GM12891 (cell line): ENCODE results near the gene ZNF273.

ENCODE experiments used
- DNase-seq: peaks from one replicate; pipeline ENCODE4 v3.0.0; 2011; ENCODE audit warnings: low spot score; ENCODE audit not compliant: insufficient read length
- FAIRE-seq: peaks from 2 replicates; lab custom pipeline; 2011; peaks lifted over from hg19 to GRCh38; lab: Jason Lieb, UNC
- PAX5 ChIP-seq: IDR thresholded peaks from 2 replicates; pipeline ENCODE4 v1.6.1; 2011; ENCODE audit warnings: low read length, moderate library complexity, mild to moderate bottlenecking; ENCODE audit not compliant: insufficient read depth, severe bottlenecking
- POLR2A ChIP-seq: IDR thresholded peaks from 2 replicates; pipeline ENCODE4 v1.6.1; 2011; ENCODE audit warnings: low read depth, low read length, control low read depth
- POLR2AphosphoS5 ChIP-seq: IDR thresholded peaks from 2 replicates; pipeline ENCODE4 v1.6.1; 2011; ENCODE audit warnings: low read depth, low read length, control low read depth
- POU2F2 ChIP-seq: IDR thresholded peaks from 2 replicates; pipeline ENCODE4 v1.6.1; 2011; ENCODE audit warnings: low read depth, mild to moderate bottlenecking, control low read depth, low read length, moderate library complexity
- SPI1 ChIP-seq: IDR thresholded peaks from 2 replicates; pipeline ENCODE4 v1.6.1; 2011; ENCODE audit warnings: low read depth, low read length, control low read depth
- TAF1 ChIP-seq: IDR thresholded peaks from 2 replicates; pipeline ENCODE4 v1.6.1; 2011; ENCODE audit warnings: low read depth, low read length, control low read depth

ZNF273 gene

DNA sequence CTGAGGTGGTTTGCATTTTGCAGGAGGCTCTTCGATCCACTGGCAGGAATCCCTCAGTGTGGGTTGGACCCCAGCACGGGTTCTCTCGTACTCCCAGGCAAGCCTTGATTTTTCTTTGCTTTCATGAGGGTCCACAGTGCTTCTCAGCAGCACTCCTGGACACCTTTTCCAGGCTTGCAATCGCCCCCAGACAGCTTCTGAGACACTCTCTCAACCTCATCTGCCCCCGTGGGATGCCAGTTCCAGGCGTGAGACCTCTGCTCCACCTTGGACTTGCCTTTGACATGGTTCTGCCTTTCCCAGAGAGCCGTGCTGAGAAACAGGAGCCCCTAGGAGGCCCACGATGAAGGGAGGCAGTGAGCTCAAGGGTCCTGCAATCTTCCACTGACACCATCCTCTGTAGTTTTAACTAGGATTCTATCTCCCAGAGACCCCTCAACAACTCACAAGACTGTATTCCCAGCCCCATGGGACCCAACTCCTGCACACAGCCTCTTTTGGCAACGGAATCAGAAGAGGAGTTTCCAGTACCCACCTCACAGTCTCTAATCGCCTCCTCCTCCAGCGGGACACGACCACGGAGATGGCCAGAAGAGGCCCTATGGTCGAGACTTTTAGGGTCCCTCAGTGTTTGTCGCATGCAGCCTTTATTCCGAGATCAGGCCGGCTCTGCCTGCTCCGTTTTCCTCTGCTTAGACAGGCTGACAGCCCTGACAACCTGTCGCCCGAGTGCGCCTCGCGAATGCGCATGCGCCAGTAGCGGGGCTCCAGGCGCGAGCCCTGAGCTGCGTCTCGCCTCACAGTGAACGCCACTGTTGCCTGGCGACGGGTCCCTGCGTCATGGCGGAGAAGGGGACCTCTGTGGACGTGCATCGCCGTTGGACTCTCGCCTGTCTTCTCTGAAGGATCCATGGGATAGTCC is 26.0 kb upstream of the ZNF273 start:
- FAIRE-seq (no peak), DNase-seq (no peak)
- TF ChIP-seq POLR2AphosphoS5 = no peak
- no peak for TF ChIP-seq TAF1
- TF ChIP-seq SPI1 = no peak
- TF ChIP-seq PAX5 = no peak
- TF ChIP-seq POU2F2 = no peak
- TF ChIP-seq POLR2A = no peak

DNA sequence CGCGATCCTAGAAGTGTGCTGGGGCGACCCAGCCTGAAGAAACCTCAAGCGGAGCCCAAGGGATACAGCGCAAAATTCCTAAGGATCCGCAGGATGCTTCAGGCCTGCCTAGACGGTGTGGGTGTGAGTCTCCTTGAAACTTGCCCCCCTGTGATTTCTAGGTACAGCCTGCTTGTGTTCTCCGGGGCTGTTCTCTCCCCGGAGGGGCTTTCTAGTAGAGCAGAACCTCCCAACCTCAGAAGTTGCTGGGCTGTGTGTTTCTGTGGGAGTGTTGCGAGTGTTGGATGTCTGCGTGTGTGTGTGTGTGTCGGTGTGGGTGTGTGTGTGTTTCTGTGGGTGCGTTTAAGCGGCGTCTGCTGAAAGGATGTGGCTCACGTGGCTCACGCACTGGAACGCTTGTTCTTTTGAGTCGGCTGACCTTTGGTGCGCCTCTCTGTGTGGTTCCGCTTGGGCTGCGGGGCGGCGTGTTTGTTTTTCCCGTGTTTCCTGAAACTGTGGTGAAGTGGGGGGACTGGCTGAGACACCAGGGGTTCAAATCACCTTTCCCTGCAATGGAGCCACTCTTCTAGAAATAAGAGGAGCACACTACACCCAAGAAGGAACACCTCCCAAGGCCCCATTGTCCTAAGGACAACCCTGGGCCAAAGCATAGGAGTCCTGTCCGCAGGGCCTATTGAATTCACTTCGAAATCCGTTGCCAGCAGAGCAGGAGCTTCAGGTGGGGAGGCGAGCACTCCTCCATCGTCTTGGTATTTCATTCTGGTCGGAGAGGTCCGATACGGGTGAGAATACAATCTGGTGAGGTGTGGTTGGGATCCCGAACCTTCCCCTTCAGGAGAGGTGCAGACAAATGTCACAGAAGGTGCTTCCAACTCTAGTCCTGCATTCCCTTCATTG is 25.1 kb upstream of the ZNF273 start:
- TF ChIP-seq PAX5 = no peak
- no peak for TF ChIP-seq POLR2A
- TF ChIP-seq TAF1 = no peak
- no peak for TF ChIP-seq POLR2AphosphoS5
- no peak for TF ChIP-seq POU2F2
- no peak for TF ChIP-seq SPI1
- no peak for DNase-seq
- no peak for FAIRE-seq

DNA sequence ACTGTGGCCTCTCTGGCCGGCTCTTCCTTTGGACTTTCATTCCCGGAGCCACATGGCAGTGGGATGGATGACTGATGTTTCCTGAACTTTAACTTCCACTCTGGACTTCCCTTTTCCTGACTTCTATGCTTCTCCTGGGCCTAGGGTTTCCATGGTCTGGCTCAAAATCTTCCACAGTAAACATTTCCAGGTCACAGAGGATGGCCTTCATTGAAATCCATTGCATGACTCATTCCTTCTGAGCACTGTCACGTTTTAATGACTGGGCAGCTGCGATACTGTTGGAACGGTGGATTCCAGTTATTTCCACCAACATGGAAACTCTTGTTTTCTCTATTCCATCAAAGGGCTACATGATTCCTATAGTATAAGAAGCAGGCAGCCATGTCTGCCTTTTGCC is 24.4 kb upstream of the ZNF273 start:
- DNase-seq = no peak
- FAIRE-seq = no peak

DNA sequence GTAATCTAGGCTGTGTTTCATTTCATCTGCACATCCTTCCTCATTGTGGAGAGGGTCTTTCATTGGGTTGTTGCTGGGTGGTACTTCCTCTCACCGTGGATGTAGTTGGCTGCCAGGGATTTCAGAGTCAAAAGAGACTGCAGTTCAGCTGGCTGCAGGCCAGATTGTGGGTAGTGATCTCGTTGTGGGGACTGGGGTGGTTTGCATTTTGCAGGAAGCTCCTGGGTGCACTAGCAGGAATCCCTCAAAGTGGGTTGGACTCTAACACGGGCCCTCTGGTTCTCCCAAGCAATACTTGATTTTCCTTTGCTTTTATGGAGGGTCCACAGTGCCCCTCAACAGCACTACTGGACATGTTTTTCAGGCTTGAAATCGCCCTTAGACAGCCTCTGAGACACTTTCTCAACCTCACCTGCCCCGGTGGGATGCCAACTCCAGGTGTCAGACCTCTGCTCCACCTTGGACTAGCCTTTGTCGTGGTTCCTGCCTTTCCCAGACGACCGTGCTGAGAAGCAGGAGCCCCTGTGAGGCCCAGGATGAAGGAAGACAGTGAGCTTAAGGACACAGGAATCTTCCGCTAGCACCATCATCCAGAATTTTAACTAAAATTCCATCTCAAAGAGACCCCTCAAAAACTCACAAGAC is 23.9 kb upstream of the ZNF273 start:
- no peak for FAIRE-seq
- no peak for DNase-seq
- TF ChIP-seq PAX5 = no peak

More for the DNA sequence above, 24.4 kb upstream of the ZNF273 start:
- TF ChIP-seq POU2F2 (no peak), PAX5 (no peak), TAF1 (no peak), POLR2A (no peak)

DNA sequence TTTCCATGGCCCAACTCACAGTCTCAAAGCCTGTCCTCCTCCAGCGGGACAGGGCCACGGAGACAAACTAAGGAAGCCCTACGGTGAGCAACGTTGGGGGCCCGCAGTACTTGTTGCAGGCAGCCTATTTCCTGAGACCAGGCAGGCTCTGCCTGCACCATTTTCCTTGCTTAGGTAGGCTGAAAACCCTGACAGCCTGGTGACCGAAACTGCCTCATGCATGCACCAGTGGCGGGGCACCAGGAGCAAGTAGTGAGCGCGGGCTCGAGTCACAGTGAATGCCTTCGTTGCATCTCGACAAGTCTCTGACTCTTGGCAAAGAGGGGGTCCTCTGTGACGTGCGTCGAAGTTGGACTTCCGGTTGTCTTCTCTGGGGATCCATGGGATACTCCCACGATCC is 23.3 kb upstream of the ZNF273 start:
- no peak for DNase-seq
- TF ChIP-seq POLR2A (no peak), PAX5 (no peak), TAF1 (no peak)
- FAIRE-seq = no peak

DNA sequence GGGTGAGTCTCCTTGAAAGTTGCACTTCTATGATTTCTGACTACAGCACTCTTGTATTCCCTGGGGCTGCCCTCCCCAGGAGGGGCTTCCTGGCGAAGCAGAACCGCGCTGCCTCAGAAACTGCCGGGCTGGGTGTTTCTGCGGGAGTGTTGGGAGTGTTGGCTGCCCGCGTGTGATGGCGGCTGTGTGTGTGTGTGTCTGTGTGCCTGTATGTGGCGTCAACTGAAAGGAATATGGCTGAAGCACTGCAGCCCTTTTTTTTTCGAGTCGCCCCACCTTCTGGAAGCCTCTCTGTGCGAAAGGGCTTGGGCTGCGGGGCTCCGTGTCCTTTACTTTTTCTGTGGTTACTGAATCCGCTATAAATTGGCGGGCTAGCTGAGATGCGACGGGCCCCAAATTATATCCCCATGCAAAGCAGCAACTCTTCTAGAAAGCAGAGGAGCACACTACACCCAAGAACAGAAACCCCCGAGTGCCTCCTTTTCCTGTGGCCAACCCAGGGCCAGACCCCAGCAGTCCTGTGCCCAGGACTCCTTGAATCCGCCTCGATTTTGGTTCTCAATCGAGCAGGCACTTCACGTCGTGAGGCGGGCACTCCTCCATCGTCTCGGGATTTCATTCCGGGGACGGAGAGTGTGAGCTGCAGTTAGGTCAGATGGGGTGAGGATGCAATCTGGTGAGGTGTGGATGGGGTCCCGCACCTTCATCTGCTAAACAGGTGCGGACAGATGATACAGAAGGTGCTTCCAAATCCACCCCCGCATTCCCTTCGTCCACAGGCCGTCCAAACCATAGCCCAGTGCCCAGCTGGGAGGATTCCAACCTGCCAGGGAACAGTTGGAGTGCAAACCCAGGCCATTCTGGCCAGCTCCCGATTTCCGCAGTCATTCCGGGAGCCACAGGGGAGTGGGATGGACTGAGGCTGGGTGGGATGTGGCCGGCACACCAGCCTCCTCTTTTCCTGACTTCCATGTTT is 22.5 kb upstream of the ZNF273 start:
- FAIRE-seq (no peak), DNase-seq (no peak)
- TF ChIP-seq POLR2A (no peak), POLR2AphosphoS5 (no peak), PAX5 (no peak), POU2F2 (no peak), SPI1 (no peak), TAF1 (no peak)

DNA sequence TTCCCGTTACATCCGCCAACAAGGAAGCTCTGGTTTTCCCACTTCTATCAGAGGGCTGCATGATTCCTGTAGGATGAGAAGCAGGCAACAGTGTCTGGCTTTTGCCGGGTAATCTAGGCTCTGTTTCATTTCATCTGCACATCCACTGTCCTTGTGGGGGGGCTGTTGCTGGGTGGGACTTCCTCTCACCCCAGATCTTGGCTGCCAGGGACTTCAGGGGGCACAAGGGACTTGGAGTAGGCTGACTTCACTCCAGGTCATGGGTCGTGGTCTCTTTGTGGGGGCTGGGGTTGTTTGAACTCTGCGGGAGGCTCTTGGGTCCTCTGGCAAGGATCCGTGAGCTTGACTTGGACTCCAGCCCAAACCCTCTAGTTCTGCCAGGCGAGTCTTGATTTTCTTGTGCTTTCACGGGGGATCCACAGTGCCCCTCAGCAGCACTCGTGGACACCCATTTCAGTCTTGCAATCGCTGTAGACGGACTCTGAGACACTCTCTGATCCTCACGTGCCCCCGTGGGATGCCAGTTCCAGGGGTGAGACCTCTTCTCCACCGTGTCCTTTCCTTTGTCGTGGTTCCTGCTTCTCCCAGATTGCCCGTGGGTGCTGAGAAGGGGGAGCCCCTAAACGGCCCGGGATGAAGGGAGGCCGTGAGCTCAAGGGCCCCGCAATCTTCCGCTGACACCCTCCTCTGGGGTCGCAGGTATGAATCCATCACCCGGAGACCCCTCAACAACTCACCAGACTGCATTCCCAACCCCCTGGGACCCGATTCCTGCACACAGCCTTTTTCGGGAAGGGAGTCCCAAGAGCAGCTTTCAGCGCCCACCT is 21.4 kb upstream of the ZNF273 start:
- DNase-seq = no peak
- TF ChIP-seq POU2F2 (no peak), POLR2A (no peak), TAF1 (no peak), PAX5 (no peak), POLR2AphosphoS5 (no peak), SPI1 (no peak)
- no peak for FAIRE-seq
